GM21723 (cell line): Measurements from ENCODE around the gene P2RX6.
"Not testable (repeated sequence)": the region's sequence is repeated elsewhere in the genome, so short reads cannot be mapped to it uniquely, and the experiment has no call there.

ENCODE experiments used
- ATAC-seq: cut with Tn5 transposase; IDR thresholded peaks from one replicate; pipeline ENCODE4 v1.9.1; 2021; ENCODE audit warnings: mild to moderate bottlenecking, moderate library complexity; ENCODE audit not compliant: unreplicated experiment

The P2RX6 gene

GRCh38 chr22:21030621-21031544, 15.9 kb downstream of the P2RX6 start:
- no peak for ATAC-seq

GRCh38 chr22:21031545-21032036, 16.6 kb downstream of the P2RX6 start:
- ATAC-seq, result no peak

GRCh38 chr22:21032037-21032867, 17.3 kb downstream of the P2RX6 start, which contains the start of gene SLC7A4:
SLC7A4 (minus strand) TSS chr22:21032561; CDS start chr22:21031812, 749 bp downstream.
- no peak for ATAC-seq

GRCh38 chr22:21032868-21033688, 18.1 kb downstream of the P2RX6 start:
- ATAC-seq, result no peak

- no peak for ATAC-seq
Observed at GRCh38 chr22:21033895-21034294, 18.9 kb downstream of the P2RX6 start.

GRCh38 chr22:21034989-21035388, 20.0 kb downstream of the P2RX6 start:
- ATAC-seq, result no peak

GRCh38 chr22:21038405-21038804, 23.4 kb downstream of the P2RX6 start:
- ATAC-seq, result no peak

- ATAC-seq, result not testable (repeated sequence)
Observed at GRCh38 chr22:21039158-21039557, 24.2 kb downstream of the P2RX6 start.

GRCh38 chr22:21041937-21042336, 27.0 kb downstream of the P2RX6 start:
- ATAC-seq, result no peak

GRCh38 chr22:21042978-21043859, 28.3 kb downstream of the P2RX6 start:
- ATAC-seq, result no peak

GRCh38 chr22:21043860-21044535, 29.0 kb downstream of the P2RX6 start:
- ATAC-seq, result no peak

GRCh38 chr22:21044931-21045584, 30.1 kb downstream of the P2RX6 start:
- no peak for ATAC-seq

- ATAC-seq, result no peak
Observed at GRCh38 chr22:21045585-21046294, 30.8 kb downstream of the P2RX6 start, which contains the start of gene LRRC74B. LRRC74B (plus strand) TSS chr22:21045946; CDS start chr22:21045987, 41 bp downstream.

GRCh38 chr22:21047035-21047661, 32.2 kb downstream of the P2RX6 start:
- ATAC-seq, result no peak

GRCh38 chr22:21047730-21048129, 32.8 kb downstream of the P2RX6 start:
- ATAC-seq, result no peak

GRCh38 chr22:21048448-21048847, 33.5 kb downstream of the P2RX6 start:
- not testable (repeated sequence) for ATAC-seq

- not testable (repeated sequence) for ATAC-seq
Observed at GRCh38 chr22:21048965-21049364, 34.0 kb downstream of the P2RX6 start.
